NB4 (cell line): Measurements from ENCODE around the gene SMC1B.

Experiments
- MYC ChIP-seq: IDR thresholded peaks from 2 replicates; pipeline ENCODE4 v1.6.1; 2011; ENCODE audit warnings: low read depth, low read length
- POLR2A ChIP-seq: IDR thresholded peaks from 2 replicates; pipeline ENCODE4 v1.6.1; 2011; ENCODE audit warnings: mild to moderate bottlenecking; ENCODE audit not compliant: insufficient read length; ENCODE audit errors: extremely low read depth
- TF ChIP-seq, protein P1 (sequence below): IDR thresholded peaks from one replicate; pipeline ENCODE4 v1.5.1; 2012; ENCODE audit warnings: low read depth, low read length

DNA sequence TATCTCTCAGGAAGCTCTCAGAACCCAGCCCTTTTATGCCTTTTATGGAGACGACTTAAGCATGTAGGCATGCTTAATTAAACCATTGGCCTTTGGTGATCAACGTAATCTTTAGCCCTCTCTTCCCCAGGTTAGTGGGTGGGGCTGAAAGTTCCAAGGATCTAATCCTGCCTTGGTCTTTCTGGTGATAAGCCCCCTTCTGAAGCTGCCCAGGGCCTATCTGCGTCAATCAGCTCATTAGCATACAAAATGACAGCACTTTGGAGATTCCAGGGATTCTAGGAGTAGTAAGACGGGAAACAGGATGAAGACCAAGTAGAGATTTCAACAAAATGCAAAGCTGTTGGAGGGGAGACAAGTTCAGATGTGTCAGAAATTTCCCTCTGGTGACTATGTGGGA, 100.5 kb downstream of the SMC1B start:
- TF ChIP-seq, protein P1, sequence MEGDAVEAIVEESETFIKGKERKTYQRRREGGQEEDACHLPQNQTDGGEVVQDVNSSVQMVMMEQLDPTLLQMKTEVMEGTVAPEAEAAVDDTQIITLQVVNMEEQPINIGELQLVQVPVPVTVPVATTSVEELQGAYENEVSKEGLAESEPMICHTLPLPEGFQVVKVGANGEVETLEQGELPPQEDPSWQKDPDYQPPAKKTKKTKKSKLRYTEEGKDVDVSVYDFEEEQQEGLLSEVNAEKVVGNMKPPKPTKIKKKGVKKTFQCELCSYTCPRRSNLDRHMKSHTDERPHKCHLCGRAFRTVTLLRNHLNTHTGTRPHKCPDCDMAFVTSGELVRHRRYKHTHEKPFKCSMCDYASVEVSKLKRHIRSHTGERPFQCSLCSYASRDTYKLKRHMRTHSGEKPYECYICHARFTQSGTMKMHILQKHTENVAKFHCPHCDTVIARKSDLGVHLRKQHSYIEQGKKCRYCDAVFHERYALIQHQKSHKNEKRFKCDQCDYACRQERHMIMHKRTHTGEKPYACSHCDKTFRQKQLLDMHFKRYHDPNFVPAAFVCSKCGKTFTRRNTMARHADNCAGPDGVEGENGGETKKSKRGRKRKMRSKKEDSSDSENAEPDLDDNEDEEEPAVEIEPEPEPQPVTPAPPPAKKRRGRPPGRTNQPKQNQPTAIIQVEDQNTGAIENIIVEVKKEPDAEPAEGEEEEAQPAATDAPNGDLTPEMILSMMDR, result no peak
- TF ChIP-seq POLR2A (no peak), MYC (no peak)
